Measurements from ENCODE around the gene BICC1.

BICC1 gene

DNA sequence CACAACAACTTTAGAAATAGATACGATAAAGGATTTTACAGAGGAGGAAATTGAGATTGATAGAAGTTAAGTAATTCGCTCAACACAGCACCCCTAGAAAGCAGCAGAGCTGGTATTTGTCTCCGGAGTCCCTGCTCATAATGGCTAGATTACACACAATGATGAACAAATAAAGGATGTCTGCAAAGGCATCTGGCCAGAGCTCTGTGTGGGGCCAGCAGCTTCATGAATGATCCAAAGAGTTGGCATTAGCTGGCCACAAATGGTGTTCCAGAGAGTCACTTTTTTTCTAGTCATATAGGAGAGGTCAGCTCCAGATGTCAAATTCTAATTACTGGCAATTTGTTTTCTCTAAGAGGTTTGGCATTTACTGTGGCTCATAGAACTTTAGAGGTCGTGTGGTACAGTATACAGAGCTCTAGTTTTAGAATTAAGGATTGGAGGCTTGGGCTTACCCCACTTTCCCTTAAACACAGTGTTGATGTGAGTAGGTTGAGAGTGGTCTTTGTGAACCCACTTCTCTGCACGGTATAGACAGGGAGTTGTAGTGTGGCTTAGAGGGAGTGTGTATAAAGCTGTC lies 186.2 kb downstream of the BICC1 start:
- in situ Hi-C loops (cut with MboI; ENCODE audit: low sequenced_read_pairs), result no loop called here

- in situ Hi-C loops (cut with MboI; ENCODE audit: low sequenced_read_pairs), result no loop called here
Observed at GRCh38 chr10:58700591-58700990, 187.9 kb downstream of the BICC1 start.

DNA sequence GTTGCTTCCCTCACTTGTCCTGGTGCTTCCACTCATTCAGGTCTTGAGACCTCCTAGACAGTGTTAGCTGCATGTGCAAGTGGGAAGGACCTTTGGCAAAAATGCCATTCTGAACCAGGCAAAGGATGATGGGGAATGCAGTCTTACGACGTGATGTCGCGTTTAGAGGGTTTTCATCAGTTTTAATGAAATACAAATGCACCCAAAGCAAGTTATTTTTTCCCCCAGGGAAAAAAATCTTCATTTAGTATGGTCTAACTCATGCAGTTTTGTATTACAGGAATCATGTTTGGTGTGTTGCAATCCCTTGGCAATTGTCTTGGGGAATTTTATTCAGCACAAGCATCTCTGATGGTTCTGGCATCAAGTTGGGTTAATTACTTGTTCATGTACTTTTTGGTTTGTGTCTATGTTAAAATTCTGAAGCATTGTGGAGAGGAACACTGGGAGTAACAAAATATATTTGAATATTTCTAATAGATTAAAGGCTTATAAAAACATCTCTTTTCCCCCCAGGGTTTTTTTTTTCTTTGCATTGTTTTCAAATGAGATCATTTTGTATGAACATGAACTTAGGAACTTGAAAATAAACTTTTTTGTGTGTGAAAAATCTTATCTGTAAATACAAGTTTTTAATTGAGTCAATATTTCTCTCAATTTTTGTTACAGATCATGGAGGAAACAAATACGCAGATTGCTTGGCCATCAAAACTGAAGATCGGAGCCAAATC lies 188.9 kb downstream of the BICC1 start:
- in situ Hi-C loops (cut with MboI; ENCODE audit: low sequenced_read_pairs), result no loop called here

DNA sequence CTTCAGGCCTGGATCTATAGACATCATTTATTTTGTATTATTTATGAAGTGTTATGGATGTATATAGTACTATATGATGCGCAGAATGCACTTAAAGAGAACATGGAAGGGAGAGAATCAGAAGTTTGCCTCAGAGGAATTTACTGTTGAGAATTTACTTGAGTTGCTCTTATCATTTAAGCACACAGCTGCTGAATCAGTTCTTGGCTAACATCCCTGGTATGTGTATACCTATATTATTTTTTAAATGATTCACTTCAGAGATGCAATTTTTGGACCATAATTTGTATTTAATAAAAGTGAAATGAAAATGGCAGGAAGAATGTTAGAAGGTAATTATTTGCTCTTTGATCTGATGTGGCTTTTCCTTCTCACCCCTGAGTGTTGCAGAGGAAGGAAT lies 191.6 kb downstream of the BICC1 start:
- in situ Hi-C loops (cut with MboI; ENCODE audit: low sequenced_read_pairs), result no loop called here

DNA sequence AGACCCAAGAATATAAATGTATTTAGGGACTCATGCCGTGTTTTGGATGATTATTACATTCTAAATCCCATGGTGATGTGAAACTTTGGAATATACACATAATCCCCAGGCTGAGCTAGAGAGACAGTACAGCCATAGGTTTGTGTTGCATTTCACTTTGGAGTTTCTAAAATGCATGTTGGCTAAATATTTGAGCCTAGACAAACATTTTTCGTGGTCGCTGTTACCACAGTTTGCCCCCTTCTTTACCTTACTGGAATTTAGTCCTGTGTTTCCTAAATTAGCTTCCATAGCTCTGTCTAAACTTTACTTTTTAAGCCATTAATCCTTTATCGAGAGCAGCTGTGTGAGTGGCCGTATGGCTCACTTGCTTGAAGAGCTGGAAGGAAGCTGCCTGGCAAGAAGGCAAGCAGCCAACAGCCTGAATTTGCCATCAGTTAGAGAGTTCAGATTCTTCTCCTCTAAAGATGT lies 192.0 kb downstream of the BICC1 start:
- in situ Hi-C loops (cut with MboI; ENCODE audit: low sequenced_read_pairs), result no loop called here

DNA sequence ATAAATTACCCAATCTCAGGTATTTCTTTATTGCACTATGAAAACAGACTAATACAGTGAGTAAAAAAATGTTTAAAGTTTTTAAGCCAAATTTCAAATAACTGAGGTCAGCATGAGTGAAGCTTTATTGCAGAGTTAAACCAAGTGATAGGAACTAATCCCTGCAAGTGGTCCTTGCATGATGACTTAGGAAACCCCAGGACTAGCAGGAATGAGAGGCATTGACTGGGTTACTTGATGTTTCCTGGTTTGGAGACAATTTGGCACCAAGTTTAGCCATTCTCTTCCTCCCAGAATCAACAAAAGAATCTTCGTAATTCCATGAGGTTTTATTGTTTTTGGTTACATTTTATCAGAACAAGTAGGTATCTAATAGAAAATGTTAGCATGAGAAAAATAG lies 194.2 kb downstream of the BICC1 start:
- in situ Hi-C loops (cut with MboI; ENCODE audit: low sequenced_read_pairs), result no loop called here

DNA sequence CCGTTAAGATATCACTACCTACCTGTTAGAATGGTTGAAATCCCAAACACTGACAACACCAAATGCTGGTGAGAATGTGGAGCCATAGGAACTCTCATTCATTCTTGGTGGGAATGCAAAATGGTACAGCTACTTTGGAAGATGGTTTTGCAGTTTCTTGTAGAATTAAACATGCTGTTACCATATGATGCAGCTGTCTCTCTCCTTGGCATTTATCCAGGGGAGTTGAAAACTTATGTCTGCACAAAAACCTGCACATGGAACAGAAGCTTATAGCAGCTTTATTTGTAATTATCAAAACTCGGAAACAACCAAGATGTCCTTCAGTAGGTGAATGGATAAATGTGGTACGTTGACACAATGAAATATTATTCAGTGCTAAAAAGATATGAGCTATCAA lies 199.5 kb downstream of the BICC1 start:
- in situ Hi-C loops (cut with MboI; ENCODE audit: low sequenced_read_pairs), result no loop called here

- in situ Hi-C loops (cut with MboI; ENCODE audit: low sequenced_read_pairs), result no loop called here
Observed at GRCh38 chr10:58712982-58713381, 200.3 kb downstream of the BICC1 start.

DNA sequence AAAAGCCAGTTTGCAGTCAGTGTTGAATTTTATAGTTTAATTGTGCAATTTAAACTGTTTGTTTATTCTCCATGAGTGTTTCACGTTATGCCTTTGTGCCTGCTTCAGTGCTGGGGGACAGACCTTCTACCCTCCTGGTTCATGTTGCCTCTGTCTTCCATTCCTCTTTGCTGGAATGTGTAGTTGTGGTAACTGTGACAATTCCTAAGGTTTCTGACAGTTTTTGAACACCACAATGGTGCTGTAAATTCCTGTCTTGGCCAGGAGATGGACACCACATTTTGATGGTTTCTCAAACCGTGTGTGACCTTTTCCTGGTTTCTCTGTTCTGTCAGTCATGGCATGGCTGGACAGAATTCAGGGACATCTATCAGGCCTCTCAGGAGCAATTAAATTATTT lies 201.7 kb downstream of the BICC1 start:
- in situ Hi-C loops (cut with MboI; ENCODE audit: low sequenced_read_pairs), result no loop called here

- in situ Hi-C loops (cut with MboI; ENCODE audit: low sequenced_read_pairs), result no loop called here
Observed at GRCh38 chr10:58715061-58715460, 202.4 kb downstream of the BICC1 start.

GRCh38 chr10:58718596-58718995 lies 205.9 kb downstream of the BICC1 start:
- in situ Hi-C loops (cut with MboI; ENCODE audit: low sequenced_read_pairs), result no loop called here

- in situ Hi-C loops (cut with MboI; ENCODE audit: low sequenced_read_pairs), result no loop called here
Observed at GRCh38 chr10:58721601-58722281, 209.1 kb downstream of the BICC1 start.

DNA sequence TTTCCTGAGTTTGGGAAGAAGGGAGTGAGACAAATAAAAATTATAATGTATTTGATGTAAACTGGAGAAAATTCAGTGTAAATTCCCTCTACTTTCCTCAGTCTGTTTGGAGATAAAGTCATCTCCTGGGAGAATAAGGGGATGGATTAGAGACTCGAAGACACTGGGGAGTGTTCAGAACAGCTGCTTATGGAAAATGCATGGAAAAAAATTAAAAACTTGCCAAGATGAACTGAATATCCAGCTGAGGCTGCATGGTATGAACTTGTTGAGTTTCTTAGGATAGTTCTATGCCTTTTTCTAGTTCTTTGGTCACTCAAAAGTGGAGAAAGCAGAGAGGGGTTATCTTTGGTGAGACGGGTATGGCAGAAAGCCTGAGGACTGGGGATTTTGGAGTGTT lies 210.5 kb downstream of the BICC1 start:
- in situ Hi-C loops (cut with MboI; ENCODE audit: low sequenced_read_pairs), result no loop called here

DNA sequence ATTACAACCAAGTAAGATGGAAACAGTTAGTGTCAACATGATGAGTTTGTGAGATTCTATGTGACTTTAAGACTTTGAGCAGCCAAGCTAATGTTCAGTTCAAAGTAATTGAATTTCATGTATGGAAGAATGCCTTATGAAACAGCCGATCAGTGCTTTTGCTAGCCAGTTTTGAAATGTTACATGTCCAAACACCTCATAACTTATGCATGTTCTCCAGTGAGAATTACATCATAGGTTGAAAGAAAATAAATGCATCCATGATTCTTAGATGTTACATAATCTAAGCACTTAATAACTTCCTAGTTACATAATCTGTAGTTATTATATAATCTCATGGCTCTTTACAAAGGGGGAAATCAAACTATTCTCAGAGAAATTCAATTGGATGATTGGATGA lies 211.3 kb downstream of the BICC1 start:
- in situ Hi-C loops (cut with MboI; ENCODE audit: low sequenced_read_pairs), result no loop called here

DNA sequence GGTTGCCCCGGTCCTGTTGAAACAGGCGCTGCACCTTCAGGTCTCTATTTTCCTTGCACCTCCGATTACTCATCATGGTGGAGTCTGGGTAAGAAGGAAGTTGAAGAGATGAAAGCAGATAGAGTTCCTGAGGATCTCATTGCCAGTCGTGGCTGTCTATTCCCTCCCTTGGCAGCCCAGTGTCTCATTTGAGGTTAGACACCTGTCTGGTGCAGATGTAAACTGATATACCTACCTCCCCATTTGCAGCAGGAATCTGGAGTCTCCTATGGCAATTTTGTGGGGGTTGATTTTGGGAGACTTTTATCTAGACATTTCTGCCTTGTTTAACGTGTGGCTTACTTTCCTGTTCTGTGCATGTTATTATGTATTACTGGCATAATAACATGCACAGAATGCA lies 212.1 kb downstream of the BICC1 start:
- in situ Hi-C loops (cut with MboI; ENCODE audit: low sequenced_read_pairs), result no loop called here

GRCh38 chr10:58725901-58726300 lies 213.2 kb downstream of the BICC1 start:
- in situ Hi-C loops (cut with MboI; ENCODE audit: low sequenced_read_pairs), result no loop called here

DNA sequence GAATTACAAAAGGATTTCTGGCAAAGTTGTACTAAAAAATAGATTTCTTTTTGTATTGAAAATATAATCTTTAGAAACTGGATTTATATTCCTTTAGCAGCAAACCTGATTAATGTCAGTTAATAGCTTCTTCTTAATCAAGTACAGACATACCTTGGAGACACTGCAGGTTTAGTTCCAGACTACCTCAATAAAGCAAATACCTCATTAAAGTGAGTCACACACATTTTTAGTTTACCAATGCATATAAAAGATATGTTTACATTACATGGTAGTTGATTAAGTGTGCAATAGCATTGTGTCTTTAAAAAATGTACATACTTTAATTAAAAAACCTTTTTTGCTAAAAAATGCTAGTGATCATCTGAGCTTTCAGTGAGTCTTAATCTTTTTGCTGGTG lies 215.0 kb downstream of the BICC1 start:
- in situ Hi-C loops (cut with MboI; ENCODE audit: low sequenced_read_pairs), result no loop called here

- in situ Hi-C loops (cut with MboI; ENCODE audit: low sequenced_read_pairs), result no loop called here
Observed at GRCh38 chr10:58731276-58731675, 218.6 kb downstream of the BICC1 start.

- in situ Hi-C loops (cut with MboI; ENCODE audit: low sequenced_read_pairs), result no loop called here
Observed at GRCh38 chr10:58733436-58733835, 220.8 kb downstream of the BICC1 start.

DNA sequence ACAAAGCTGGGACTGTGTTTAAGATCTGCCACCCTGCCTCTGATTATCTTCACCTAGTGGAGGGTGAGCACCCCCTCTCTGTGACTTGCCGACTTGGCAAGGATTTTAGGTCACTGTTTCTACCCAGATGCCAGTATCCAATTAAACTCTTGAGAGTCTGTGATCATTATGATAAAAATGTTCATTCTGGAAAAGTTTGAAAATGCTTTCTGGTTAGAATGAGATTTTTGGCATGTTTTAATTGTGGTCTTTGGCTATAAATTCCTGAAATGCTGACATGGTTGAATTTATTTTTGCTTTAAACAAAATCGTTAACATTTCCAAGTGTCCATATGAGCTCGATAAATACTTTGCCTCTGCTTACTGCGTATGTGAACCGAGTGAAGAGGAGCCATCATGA lies 221.4 kb downstream of the BICC1 start:
- in situ Hi-C loops (cut with MboI; ENCODE audit: low sequenced_read_pairs), result no loop called here

- in situ Hi-C loops (cut with MboI; ENCODE audit: low sequenced_read_pairs), result no loop called here
Observed at GRCh38 chr10:58734664-58735063, 222.0 kb downstream of the BICC1 start.

DNA sequence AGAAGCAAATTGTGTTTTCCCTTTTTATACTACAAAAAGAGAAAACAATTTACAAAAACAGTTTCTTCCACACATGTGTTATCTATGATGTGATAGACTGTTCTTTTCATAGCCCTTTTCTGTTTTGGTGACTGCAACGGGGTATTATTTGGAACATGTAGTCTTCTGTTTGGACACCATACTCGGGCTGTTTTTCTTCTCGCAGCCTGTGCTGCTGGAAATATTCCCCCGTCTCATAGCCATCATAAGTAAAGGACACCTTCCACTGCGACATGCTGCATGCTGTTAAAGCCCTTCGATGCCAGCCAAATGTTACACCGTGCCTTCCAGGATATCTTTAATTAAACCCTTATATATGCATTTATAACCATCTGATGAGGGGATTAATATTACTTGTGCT lies 222.4 kb downstream of the BICC1 start:
- in situ Hi-C loops (cut with MboI; ENCODE audit: low sequenced_read_pairs), result no loop called here
